ENCODE results near the gene UBE2J1.
A peak's percentile ranks its signal among the peaks of the same experiment; 100 is the strongest.

The UBE2J1 gene

GRCh38 chr6:89368107-89368506, 15.6 kb upstream of the UBE2J1 start:
- peak in 1 of 2 donors; percentile 39 for DNase-seq (ENCODE audit: low read depth in 2 of 2)

GRCh38 chr6:89364586-89364985, 12.1 kb upstream of the UBE2J1 start:
- no peak for DNase-seq (ENCODE audit: low read depth in 2 of 2)

GRCh38 chr6:89361171-89361570, 8.6 kb upstream of the UBE2J1 start:
- DNase-seq (ENCODE audit: low read depth in 2 of 2), result no peak

GRCh38 chr6:89360415-89360999, 8.0 kb upstream of the UBE2J1 start:
- no peak for DNase-seq (ENCODE audit: low read depth in 2 of 2)

GRCh38 chr6:89359561-89359960, 7.0 kb upstream of the UBE2J1 start:
- DNase-seq (ENCODE audit: low read depth in 2 of 2), result no peak

GRCh38 chr6:89357390-89357789, 4.9 kb upstream of the UBE2J1 start:
- no peak for DNase-seq (ENCODE audit: low read depth in 2 of 2)

GRCh38 chr6:89356642-89357170, 4.2 kb upstream of the UBE2J1 start:
- no peak for DNase-seq (ENCODE audit: low read depth in 2 of 2)

GRCh38 chr6:89355511-89356194, 3.1 kb upstream of the UBE2J1 start:
- no peak for DNase-seq (ENCODE audit: low read depth in 2 of 2)

- no peak for DNase-seq (ENCODE audit: low read depth in 2 of 2)
Observed at GRCh38 chr6:89353702-89354392, 1.3 kb upstream of the UBE2J1 start.

GRCh38 chr6:89353118-89353556, 615 bp upstream of the UBE2J1 start:
- no peak for DNase-seq (ENCODE audit: low read depth in 2 of 2)

- DNase-seq (ENCODE audit: low read depth in 2 of 2), result no peak
Observed at GRCh38 chr6:89351671-89352277, 748 bp downstream of the UBE2J1 start.

GRCh38 chr6:89350281-89350966, 2.1 kb downstream of the UBE2J1 start:
- DNase-seq (ENCODE audit: low read depth in 2 of 2), result no peak

- DNase-seq (ENCODE audit: low read depth in 2 of 2), result no peak
Observed at GRCh38 chr6:89348372-89348771, 4.2 kb downstream of the UBE2J1 start.

- no peak for DNase-seq (ENCODE audit: low read depth in 2 of 2)
Observed at GRCh38 chr6:89347825-89348224, 4.7 kb downstream of the UBE2J1 start.

GRCh38 chr6:89346433-89346832, 6.1 kb downstream of the UBE2J1 start:
- DNase-seq (ENCODE audit: low read depth in 2 of 2), result no peak

GRCh38 chr6:89339565-89339964, 13.0 kb downstream of the UBE2J1 start:
- no peak for DNase-seq (ENCODE audit: low read depth in 2 of 2)

GRCh38 chr6:89335164-89335563, 17.4 kb downstream of the UBE2J1 start:
- no peak for DNase-seq (ENCODE audit: low read depth in 2 of 2)

- no peak for DNase-seq (ENCODE audit: low read depth in 2 of 2)
Observed at GRCh38 chr6:89330910-89331309, 21.6 kb downstream of the UBE2J1 start.

GRCh38 chr6:89328976-89329375, 23.5 kb downstream of the UBE2J1 start:
- no peak for DNase-seq (ENCODE audit: low read depth in 2 of 2)

GRCh38 chr6:89324304-89324703, 28.2 kb downstream of the UBE2J1 start:
- DNase-seq (ENCODE audit: low read depth in 2 of 2), result no peak

- no peak for DNase-seq (ENCODE audit: low read depth in 2 of 2)
Observed at GRCh38 chr6:89323511-89323971, 29.0 kb downstream of the UBE2J1 start.
